ENCODE measurements around the gene RBP7.

- TF ChIP-seq, protein P1, sequence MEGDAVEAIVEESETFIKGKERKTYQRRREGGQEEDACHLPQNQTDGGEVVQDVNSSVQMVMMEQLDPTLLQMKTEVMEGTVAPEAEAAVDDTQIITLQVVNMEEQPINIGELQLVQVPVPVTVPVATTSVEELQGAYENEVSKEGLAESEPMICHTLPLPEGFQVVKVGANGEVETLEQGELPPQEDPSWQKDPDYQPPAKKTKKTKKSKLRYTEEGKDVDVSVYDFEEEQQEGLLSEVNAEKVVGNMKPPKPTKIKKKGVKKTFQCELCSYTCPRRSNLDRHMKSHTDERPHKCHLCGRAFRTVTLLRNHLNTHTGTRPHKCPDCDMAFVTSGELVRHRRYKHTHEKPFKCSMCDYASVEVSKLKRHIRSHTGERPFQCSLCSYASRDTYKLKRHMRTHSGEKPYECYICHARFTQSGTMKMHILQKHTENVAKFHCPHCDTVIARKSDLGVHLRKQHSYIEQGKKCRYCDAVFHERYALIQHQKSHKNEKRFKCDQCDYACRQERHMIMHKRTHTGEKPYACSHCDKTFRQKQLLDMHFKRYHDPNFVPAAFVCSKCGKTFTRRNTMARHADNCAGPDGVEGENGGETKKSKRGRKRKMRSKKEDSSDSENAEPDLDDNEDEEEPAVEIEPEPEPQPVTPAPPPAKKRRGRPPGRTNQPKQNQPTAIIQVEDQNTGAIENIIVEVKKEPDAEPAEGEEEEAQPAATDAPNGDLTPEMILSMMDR (IDR thresholded peaks at IDR 0.05) = peak in 1 of 3 donors; percentile 12
- TF ChIP-seq POLR2A (IDR thresholded peaks at IDR 0.05) = no peak
These were observed 36.4 kb downstream of the RBP7 start for GRCh38 chr1:10033359-10033845.
